OCI-LY1 (cell line): ENCODE results near the gene CMTM1.

Experiments
- H2AFZ ChIP-seq: fragments of 200-600 bp; sonication (generic), shearing (Covaris generic); 2 replicates; pipeline ENCODE4 v1.6.0; 2014; ENCODE audit warnings: antibody characterized with exemption, mild to moderate bottlenecking, low read length
- H3F3A ChIP-seq: fragments of 200-600 bp; sonication (generic), shearing (Covaris generic); 2 replicates; pipeline ENCODE4 v1.6.0; 2014; ENCODE audit warnings: mild to moderate bottlenecking, antibody characterized with exemption, low read length, moderate library complexity; ENCODE audit not compliant: insufficient read depth
- H3K27ac ChIP-seq: fragments of 200-600 bp; sonication (generic); 2 replicates; pipeline ENCODE4 v1.5.1; 2014; ENCODE audit warnings: low read length, mixed run types, mild to moderate bottlenecking, low read depth; ENCODE audit not compliant: poor library complexity, severe bottlenecking
- H3K27me3 ChIP-seq: fragments of 200-600 bp; sonication (generic); 2 replicates; pipeline ENCODE4 v1.6.0; 2014; ENCODE audit warnings: antibody characterized with exemption, mild to moderate bottlenecking, low read length, moderate library complexity; ENCODE audit not compliant: insufficient read depth
- H3K36me3 ChIP-seq: fragments of 200-600 bp; sonication (generic); 2 replicates; pipeline ENCODE4 v1.6.1; 2014; ENCODE audit warnings: mild to moderate bottlenecking, antibody characterized with exemption, low read length, moderate library complexity, mixed read lengths; ENCODE audit not compliant: insufficient read depth
- H3K4me1 ChIP-seq: fragments of 200-600 bp; sonication (generic); 2 replicates; pipeline ENCODE4 v1.5.1; 2014; ENCODE audit warnings: mild to moderate bottlenecking, low read length, moderate library complexity; ENCODE audit not compliant: insufficient read depth, severe bottlenecking
- H3K4me2 ChIP-seq: fragments of 200-600 bp; sonication (generic), shearing (Covaris generic); 2 replicates; pipeline ENCODE4 v1.6.1; 2014; ENCODE audit warnings: low read length
- H3K4me3 ChIP-seq: fragments of 200-600 bp; sonication (generic); 2 replicates; pipeline ENCODE4 v1.5.1; 2014; ENCODE audit warnings: low read length, low read depth, mild to moderate bottlenecking, mixed read lengths; ENCODE audit not compliant: poor library complexity, severe bottlenecking
- H3K79me2 ChIP-seq: fragments of 200-600 bp; shearing (Covaris generic); 2 replicates; pipeline ENCODE4 v1.6.1; 2016; ENCODE audit warnings: mixed run types, low read length, mixed read lengths; ENCODE audit not compliant: insufficient read depth
- H3K9ac ChIP-seq: fragments of 200-600 bp; sonication (generic), shearing (Covaris generic); 2 replicates; pipeline ENCODE4 v1.6.1; 2014; ENCODE audit warnings: mild to moderate bottlenecking, low read length, mixed read lengths
- H3K9me2 ChIP-seq: fragments of 200-600 bp; sonication (generic), shearing (Covaris generic); 2 replicates; pipeline ENCODE4 v1.6.1; 2014; ENCODE audit warnings: low read depth, mild to moderate bottlenecking, low read length, mixed read lengths
- H3K9me3 ChIP-seq: fragments of 200-600 bp; shearing (Covaris generic); 2 replicates; pipeline ENCODE4 v1.6.1; 2014; ENCODE audit warnings: low read length, mixed read lengths
- H4K20me1 ChIP-seq: fragments of 200-600 bp; sonication (generic), shearing (Covaris generic); 2 replicates; pipeline ENCODE4 v1.6.0; 2016; ENCODE audit warnings: mild to moderate bottlenecking, low read length; ENCODE audit not compliant: insufficient read depth
- CTCF ChIP-seq: fragments of 200-600 bp; sonication (generic), shearing (Covaris generic); IDR thresholded peaks from 2 replicates; pipeline ENCODE4 v1.5.1; 2017; ENCODE audit warnings: mild to moderate bottlenecking, antibody characterized with exemption, low read length, moderate library complexity, mixed read lengths
- EZH2 ChIP-seq: fragments of 200-600 bp; sonication (generic), shearing (Covaris generic); IDR thresholded peaks from 2 replicates; pipeline ENCODE4 v1.8.0; 2017; ENCODE audit warnings: borderline replicate concordance, mixed run types, mild to moderate bottlenecking, antibody characterized with exemption, low read length, moderate library complexity, mixed read lengths

Gene CMTM1

GRCh38 chr16:66599726-66600125 is 33.5 kb downstream of the CMTM1 start:
- H3K4me1 ChIP-seq: peaks cover 7% of the 10 kb centered on the region
- no peaks in the 10 kb centered on the region for H3K79me2 ChIP-seq
- H3F3A ChIP-seq: no peaks in the 10 kb centered on the region
- no peak for TF ChIP-seq CTCF
- no peak for TF ChIP-seq EZH2
- H3K27me3 ChIP-seq: peaks cover 4% of the 10 kb centered on the region; the same call in 1 of the 2 replicates
- H3K9me2 ChIP-seq: no peaks in the 10 kb centered on the region
- H3K4me3 ChIP-seq: no peak overlapping the region
- peaks cover 8% of the 10 kb centered on the region; the same call in 1 of the 2 replicates for H3K9me3 ChIP-seq
- no peaks in the 10 kb centered on the region for H4K20me1 ChIP-seq
- H3K27ac ChIP-seq: no peak overlapping the region
- no peak overlapping the region for H3K4me2 ChIP-seq
- H3K36me3 ChIP-seq: no peaks in the 10 kb centered on the region; the same call in 1 of the 2 replicates
- H3K9ac ChIP-seq: no peak overlapping the region
- no peak overlapping the region for H2AFZ ChIP-seq

- Histone ChIP-seq H3K4me2 (no peak overlapping the region), H2AFZ (no peak overlapping the region), H3K4me1 (peaks cover 11% of the 10 kb centered on the region), H3F3A (no peaks in the 10 kb centered on the region), H3K9me3 (peaks cover 8% of the 10 kb centered on the region; the same call in 1 of the 2 replicates), H3K79me2 (no peaks in the 10 kb centered on the region), H3K36me3 (no peaks in the 10 kb centered on the region; the same call in 1 of the 2 replicates), H4K20me1 (no peaks in the 10 kb centered on the region), H3K4me3 (no peak overlapping the region), H3K27me3 (peaks cover 4% of the 10 kb centered on the region; the same call in 1 of the 2 replicates), H3K27ac (no peak overlapping the region), H3K9me2 (no peaks in the 10 kb centered on the region), H3K9ac (no peak overlapping the region)
- TF ChIP-seq EZH2: no peak
- no peak for TF ChIP-seq CTCF
Measured at GRCh38 chr16:66600477-66600876, 34.2 kb downstream of the CMTM1 start.

- Histone ChIP-seq H3K9me3 (peaks cover 8% of the 10 kb centered on the region; the same call in 1 of the 2 replicates), H3K9me2 (no peaks in the 10 kb centered on the region), H3F3A (no peaks in the 10 kb centered on the region), H4K20me1 (no peaks in the 10 kb centered on the region), H3K79me2 (no peaks in the 10 kb centered on the region), H3K36me3 (no peaks in the 10 kb centered on the region; the same call in 1 of the 2 replicates), H3K27me3 (peaks cover 4% of the 10 kb centered on the region; the same call in 1 of the 2 replicates), H3K9ac (no peak overlapping the region), H3K27ac (no peak overlapping the region), H3K4me3 (no peak overlapping the region), H3K4me2 (no peak overlapping the region), H3K4me1 (peaks cover 20% of the 10 kb centered on the region), H2AFZ (no peak overlapping the region)
- TF ChIP-seq EZH2 (no peak), CTCF (no peak)
Measured at GRCh38 chr16:66601471-66601870, 35.2 kb downstream of the CMTM1 start.
